ENCODE data around the gene VPS33A.

VPS33A gene

DNA sequence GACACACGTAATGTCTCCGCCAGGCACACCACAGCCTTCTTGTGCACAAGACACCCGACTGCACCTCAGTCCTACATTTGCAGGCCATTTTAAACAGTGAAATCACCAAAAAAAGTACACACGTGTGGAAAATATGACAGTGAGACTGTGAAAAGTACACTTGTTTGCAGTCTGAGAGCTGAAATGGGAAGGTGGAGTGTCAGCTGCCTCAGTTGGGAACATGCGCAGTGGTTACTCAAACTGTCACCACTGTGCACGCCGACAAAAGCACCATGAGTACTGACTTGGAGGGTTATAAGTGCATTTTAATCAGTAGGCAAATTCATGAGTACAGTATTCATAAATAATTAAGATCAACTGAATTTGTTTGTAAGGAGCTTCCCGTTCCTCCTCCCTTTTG, 15.8 kb downstream of the VPS33A start:
- no peak for DNase-seq (ENCODE audit: low spot score)

DNA sequence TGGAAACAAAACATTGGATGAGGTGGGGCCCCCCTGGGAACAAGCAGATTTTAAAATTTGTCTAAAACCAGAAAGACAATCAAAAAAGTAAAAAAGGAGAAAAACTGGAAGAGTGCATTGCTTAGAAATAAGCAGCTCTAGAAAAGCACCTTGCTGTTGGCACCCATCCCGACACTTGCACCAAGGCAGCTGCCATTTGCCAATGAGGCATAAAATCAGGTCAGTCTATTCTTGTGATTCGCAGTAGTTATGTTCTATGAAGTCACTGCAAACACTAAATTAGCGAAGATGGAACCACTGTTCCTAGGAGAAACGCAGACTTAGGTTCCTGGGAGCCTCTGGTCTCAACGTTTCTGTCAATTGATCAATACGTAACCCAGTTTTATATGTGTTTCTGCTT, 16.2 kb downstream of the VPS33A start:
- DNase-seq (ENCODE audit: low spot score), result no peak

DNA sequence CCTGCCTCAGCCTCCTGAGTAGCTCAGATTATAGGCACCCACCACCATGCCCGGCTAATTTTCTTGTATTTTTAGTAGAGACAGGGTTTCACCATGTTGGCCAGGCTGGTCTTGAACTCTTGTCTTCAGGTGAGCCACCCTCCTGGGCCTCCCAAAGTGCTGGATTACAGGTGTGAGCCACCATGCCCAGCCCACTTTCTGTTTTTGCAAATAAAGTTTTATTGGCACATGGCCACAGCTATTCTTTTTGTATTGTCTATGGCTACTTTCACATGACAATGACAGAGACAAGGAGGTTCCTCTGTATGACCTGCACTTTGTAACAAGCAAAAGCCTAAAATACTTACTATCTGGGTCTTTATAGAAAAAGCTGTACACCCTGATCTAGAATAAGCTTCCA, 20.7 kb downstream of the VPS33A start:
- DNase-seq (ENCODE audit: low spot score), result no peak

DNA sequence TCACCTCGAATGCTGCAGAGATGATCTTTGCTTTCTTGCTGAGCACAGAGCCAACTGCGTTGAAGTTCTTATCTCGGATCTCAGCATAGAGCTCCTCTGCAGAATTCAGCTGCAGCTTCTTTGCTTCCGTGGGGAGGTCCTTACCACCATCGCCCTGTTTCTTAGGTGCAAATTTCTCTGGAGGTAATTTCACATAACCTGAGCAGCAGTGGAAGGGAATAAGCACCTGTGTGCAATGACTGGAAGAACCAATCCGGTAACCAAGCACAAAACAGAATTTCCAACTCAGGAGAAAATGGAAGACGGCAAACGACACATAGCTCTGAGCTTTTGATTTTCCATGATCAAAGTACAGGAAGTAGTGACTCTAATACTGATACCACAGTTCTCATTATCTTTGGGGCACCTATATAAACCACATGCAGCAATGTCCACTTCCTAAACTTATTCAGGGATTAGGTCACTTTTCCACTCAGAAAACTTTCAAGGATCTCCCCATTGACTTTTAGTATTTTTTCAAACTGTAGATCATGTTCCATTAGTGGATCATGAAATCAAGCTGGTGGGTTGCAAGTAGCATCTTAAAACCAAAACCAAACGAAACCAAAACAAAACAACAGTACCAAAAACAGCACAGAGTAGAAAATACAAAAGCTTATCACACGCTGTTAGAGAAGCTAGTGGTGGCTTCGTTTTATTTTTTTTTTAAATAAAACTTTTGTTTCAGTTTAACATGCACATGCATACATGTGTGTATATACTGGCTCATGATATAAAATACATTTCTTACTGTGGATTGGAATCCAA, 21.5 kb downstream of the VPS33A start:
- no peak for DNase-seq (ENCODE audit: low spot score)

DNA sequence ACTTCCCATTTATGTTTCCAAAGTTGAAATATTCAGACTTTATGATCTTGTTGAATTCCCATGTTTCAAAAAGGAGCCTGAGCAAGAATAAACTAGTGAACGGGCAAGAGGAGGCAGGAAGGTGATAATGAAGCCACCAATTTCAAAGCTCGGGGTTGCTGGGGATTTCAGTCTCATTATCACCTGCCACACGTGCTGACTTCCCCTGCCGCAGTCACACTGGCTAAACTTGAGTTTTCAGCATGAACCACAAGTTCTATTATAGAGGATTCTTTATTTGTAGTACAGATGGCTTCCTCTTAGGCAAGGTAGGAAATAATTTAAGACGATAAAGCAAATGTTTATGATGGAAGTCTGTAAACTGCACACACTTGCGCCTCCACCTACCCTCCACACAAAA, 22.3 kb downstream of the VPS33A start:
- no peak for DNase-seq (ENCODE audit: low spot score)

DNA sequence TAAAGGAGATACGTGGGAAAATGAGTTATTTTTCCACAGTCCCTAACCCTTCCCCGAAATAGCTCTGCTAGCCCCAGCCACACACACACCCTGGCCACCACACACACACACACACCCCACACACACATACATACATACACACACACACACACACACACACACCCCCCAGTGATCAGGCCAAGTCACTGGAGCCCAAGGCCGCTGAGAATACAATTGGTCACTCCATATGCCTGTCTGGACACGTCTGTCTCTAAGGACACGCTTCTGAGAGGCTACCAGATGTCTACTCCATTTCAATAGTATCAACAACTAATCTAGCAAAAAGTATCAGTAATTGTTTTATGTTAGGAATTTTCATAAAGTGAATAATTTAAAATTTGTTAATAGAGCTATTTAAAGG, 27.4 kb downstream of the VPS33A start:
- DNase-seq (ENCODE audit: low spot score), result no peak

DNA sequence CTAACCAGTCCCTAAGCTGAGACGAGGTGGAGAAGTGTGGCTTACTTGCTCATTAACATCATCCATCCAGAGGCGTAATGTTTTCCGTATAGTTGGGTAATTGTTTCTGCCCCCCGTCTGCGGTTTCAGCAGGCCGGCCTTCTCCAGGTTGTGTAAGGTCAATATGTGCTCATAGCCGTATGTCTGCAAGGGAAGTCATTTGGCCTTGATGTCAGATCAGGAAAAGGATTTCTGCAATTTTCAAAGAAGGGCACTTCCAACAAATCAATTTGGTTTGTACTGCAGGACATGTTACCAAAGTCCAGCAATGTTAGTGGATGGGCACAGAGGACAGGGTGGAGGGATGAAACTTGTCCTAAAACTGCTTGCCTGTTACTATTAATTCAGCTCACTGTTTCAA, 30.6 kb downstream of the VPS33A start:
- DNase-seq (ENCODE audit: low spot score), result no peak

DNA sequence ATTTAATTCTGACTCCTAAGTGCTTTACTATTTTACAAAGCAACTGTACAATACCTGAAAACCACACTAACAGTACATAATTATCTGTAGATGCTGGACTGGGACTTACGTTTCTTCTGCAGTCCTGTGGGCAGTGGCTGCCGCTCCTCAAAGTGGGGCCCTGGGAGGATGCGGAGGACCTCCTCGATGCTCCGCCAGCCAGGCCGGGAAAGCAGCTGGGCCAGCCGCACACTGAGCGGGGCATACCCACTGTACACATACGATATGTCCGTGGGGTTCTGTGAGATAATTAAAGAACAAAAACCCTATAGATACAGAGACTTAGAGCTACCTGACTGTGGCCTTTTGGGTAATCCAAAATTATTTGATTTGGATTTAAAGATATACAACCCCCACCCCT, 33.6 kb downstream of the VPS33A start:
- no peak for DNase-seq (ENCODE audit: low spot score)

DNA sequence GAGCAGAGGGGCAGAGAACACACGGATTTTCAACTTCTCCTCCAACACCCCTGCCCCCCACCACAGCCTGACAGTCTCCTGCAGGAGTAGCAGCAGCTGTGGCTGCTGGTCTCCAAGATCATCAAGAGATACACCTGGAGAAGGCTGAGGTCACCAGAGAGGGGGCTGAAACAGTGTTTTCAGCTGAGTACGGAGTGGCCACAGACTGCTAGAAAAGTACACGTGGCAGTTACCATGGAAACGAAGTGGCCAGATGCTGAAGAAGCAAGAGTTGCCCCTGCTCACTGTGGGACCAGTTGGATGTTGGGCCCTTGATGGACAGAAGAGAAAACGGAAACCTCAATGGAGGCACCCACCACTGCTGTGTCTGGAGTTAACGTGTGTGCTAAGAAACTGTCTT, 35.5 kb downstream of the VPS33A start:
- DNase-seq (ENCODE audit: low spot score), result no peak

DNA sequence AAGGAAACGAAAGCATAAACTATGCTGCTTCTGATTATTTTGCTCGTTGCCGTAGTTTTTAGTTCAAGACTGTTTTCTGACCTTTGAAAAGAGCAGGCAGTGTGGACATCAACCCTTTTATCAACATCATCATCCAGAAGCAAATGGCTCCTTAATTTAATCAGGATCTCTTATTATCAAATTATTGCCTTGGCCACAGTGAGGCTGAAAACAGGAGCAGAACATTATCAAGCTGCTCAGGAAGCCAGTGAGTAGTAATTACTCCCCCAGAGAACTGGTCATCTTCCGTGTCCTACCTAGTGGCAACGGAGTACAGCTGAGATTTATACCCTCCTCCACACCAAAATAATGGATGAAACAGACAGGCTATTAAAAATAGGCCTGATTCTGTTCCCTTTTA, 38.2 kb downstream of the VPS33A start:
- no peak for DNase-seq (ENCODE audit: low spot score)

DNA sequence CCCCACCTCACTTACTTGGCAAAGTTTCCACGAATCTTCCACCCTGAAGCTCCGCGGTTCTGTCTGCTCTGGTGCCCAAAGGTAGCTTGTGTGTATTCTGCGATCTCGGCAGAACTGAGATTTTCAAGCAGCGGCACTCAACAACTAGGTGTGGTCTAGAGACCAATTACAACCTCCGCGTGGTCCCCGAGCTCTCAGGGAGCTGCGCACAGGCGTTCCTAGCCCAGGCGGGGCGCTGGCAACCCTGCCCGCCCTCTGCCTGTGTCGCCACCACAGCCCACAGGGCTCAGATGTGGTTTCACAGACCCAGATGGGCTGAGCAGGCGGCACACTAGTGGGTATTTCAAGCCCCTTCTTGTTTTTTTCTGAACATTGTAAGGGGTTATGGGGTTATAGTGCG, 39.0 kb downstream of the VPS33A start:
- DNase-seq (ENCODE audit: low spot score), result no peak

DNA sequence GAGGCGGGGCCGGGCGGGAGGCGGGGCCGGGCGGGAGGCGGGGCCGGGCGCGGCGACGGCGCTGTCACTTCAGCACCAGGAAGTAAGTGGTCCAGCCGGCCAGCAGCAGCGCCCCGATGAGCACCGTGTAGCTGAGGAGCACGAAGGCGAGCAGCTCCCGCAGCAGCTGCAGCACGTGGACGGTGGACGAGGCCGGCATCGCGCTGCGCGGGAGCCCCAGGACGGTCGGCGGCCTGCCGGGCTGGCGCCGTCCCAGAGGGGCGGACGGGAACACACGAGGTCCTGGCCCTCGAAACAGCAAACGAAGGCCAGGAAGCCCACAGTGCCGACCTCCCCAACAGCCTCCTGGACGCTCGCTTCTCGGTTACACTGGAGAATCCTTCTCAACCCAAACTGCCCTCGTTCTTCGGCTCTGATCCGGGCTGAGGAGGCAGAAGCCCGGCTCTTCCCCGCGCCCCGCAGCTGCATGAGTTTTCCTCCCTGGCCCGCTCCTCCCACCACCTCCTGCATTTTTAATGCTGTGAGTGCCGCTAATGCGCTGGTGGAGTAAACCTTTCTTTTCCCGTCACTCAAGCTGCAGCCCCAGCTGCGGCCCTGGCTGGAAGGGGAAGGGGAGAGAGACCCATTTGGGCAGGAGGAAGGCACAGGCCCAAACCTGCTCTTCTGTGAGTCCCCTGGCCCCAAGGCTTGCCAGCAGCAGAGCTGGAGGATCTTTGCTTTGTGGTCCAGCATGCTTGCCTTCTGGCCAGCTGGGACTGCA, 39.7 kb downstream of the VPS33A start:
- peak; percentile 10 for DNase-seq (ENCODE audit: low spot score)

DNA sequence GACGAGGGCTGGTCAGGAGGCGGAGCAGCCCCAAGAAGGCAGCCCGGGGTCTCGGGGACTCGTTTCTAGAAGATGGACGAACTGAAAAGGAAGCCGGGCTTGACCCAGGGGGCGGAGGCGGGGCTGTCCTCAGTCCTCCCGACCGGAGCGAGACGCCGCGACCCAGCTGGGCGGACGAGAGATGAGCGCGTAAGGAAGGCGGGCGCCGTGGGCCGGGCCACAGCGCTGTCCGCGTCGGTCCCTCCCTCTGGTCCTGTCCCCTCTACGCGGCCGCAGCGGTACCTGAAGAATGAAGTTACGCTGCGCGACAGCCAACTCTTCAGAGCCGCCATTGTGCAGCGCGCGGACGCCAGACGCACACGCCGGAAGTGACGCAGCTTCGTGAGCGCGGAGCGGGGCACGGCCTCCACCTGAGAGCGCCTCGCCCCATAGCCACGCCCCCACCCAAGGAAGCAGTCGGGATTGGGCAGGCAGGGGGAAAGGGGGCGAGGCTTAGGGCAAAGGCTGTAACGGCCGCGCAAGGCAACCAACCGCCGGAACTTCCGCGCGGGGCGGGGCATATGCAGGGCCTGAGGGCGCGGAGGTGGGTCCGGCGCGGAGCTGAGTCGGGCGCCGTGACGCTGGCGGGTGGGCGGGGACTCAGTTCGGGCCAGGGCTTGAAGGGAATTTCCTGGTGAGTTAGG, 40.5 kb downstream of the VPS33A start, which contains the start of gene DIABLO:
TSS of gene DIABLO (minus strand) at position 370 of the 683 bp plus-strand sequence. CDS start at position 332, 38 bp downstream.
- DNase-seq (ENCODE audit: low spot score), result peak; percentile 100

DNA sequence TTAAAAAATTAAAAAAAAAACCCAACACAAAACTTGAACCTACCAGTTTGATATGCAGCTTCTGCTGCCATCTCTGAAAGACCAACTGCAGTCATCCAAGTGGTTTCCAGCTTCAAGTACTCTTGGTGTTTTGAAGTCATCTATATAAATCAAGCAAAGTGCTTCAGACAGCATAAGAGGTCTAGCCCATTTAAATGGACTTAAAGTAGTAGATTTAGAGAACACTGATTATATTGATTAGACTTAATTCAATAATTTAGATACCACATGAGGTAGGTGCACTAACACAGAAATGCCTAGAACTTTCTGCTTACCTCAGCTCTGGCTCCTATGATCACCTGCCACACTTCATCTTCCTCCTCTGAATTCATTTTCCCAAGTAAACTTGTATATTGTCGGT, 49.8 kb downstream of the VPS33A start:
- no peak for DNase-seq (ENCODE audit: low spot score)

DNA sequence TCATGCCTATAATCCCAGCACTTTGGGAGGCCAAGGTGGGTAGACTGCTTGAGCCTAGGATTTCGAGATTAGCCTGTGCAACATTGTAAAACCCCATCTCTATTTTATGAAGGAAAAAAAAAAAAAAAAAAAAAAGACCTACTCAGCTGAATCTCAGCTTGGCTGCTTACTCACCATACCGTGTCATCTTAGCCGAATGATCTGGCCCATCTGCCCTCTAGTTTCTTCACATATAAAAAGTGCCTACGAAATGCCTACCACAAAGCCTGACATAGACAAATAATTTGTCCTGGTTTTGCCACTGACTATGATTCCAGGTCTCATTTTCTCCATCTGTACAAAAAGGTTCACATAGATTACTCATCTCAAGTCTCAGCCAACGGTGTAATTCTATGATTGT, 50.5 kb downstream of the VPS33A start:
- no peak for DNase-seq (ENCODE audit: low spot score)

DNA sequence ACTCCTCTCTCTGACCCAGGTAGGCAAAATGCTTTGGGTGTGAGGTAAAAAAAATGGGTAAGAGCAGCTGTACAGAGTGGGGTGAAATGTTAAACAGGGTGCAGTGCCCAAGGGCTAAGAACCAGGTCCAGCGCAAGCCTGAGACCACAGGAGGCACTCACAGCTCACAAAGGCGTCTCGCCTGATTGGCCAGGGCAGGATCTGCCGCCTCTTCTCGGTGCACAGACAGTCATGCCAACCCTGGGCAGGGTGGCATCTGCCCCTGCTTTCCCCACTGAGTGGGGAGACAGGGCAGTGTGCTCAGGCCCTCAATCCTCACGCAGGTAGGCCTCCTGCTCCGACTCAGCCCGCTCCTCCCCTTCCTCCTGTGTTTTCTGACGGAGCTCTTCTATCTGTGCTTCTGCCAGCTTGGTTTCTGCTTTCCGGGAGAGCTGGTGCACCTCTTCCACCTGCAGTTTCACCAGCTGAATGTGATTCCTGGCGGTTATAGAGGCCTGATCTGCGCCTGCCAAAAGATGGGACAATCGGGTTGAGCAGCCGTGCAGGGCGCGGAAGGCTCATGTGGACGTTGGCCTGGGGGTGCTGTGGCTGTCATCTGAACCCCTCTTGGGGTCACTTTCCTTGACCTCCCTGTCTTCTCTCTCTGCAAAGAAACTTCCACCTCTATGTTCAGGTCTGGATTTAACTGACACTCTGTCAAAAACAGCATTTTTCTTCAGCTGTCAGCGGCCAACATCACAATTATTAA, 58.0 kb downstream of the VPS33A start:
- DNase-seq (ENCODE audit: low spot score), result no peak

DNA sequence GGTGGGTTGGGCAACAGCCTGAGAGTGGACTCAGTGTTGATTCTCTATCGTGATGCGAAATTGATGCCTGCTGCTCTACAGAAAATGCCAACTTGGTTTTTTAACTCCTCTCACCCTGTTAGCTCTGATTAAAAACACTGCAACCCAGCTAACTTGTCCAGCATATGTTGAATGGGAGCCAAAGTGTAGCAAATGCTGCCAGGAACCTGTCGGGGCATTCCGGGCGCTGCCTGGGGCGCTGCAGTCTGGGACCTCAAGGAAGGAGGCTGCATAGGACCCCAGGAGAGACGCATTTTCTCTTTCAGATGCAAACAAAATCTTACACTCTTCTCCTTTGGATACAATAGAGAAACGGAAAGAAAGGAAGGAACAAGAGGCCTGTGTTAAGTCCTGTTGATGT, 58.9 kb downstream of the VPS33A start:
- DNase-seq (ENCODE audit: low spot score), result no peak

DNA sequence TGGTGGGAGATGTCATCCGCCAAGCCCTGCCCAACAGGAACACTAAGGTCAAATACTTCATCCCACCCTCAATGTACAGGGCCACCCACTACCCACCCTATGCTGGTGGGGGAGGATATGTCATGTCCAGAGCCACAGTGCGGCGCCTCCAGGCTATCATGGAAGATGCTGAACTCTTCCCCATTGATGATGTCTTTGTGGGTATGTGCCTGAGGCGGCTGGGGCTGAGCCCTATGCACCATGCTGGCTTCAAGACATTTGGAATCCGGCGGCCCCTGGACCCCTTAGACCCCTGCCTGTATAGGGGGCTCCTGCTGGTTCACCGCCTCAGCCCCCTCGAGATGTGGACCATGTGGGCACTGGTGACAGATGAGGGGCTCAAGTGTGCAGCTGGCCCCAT, 59.3 kb downstream of the VPS33A start:
- no peak for DNase-seq (ENCODE audit: low spot score)

DNA sequence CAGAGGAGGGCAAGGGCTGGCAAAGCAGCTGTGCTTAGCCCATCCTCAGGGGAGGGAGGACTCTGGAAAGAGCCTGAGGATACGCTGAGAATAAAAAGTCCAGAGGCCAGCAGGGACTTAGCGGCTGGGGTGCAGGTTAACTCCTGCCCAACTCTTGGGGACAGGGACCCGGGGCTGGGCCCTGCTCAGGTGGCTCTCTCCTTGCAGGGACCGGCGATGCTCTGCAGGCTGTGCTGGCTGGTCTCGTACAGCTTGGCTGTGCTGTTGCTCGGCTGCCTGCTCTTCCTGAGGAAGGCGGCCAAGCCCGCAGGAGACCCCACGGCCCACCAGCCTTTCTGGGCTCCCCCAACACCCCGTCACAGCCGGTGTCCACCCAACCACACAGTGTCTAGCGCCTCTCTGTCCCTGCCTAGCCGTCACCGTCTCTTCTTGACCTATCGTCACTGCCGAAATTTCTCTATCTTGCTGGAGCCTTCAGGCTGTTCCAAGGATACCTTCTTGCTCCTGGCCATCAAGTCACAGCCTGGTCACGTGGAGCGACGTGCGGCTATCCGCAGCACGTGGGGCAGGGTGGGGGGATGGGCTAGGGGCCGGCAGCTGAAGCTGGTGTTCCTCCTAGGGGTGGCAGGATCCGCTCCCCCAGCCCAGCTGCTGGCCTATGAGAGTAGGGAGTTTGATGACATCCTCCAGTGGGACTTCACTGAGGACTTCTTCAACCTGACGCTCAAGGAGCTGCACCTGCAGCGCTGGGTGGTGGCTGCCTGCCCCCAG, 60.0 kb downstream of the VPS33A start:
- DNase-seq (ENCODE audit: low spot score), result no peak

DNA sequence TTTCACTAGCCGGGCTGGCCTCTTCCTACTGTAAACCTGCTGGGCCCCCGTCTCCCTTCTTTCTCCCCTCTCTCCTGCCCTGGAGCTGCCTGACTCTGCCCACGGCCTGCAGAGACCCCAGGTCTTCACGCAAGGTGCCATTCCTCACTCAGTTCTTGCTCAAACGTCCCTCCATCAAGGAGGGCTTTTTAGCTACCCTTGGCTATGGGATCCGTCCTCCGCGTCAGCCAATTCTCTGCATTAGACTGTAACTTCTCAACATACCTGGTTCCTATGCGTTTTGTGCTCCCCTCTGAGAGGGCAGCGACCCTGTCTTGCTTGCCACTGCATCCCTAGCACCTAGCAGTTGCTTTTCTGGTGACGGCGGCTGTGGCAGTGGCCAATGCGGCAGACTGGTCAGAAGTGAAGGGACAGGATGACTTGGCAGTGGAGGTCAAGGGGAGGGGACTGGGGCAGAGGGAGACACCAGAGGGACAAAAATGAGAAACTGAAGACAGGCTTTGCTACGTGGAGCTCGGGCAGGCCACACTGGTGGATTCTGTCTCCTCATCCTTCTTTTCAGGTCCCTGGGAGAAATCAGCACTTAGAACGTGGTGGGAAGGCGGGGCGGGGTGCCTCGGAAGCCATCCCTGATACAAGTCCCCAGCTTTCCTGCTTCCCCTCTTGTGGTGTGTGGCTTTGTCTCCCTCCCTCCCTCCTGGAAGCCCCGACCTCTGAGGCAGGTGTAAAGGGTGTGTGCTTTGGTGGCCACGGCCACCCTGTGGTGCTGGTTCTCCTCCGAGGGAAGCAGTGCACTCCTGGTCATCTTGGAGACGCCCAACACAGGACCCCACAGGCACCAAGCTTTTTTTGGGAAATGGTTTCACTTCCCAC, 61.0 kb downstream of the VPS33A start:
- DNase-seq (ENCODE audit: low spot score), result no peak

Data from Ammon's horn (tissue), 1 donor.